IMR-90 (cell line): ENCODE data around the gene SLIT3.

Experiments
- MXI1 ChIP-seq: IDR thresholded peaks from 2 replicates; pipeline ENCODE4 v1.6.1; 2012; ENCODE audit warnings: low read depth, mild to moderate bottlenecking, low read length, moderate library complexity, borderline replicate concordance
- RFX5 ChIP-seq: IDR thresholded peaks from 2 replicates; pipeline ENCODE4 v1.8.0; 2012; ENCODE audit warnings: low read depth, mild to moderate bottlenecking, low read length, moderate library complexity
- TF ChIP-seq, protein P1 (sequence below): conservative IDR thresholded peaks from 2 replicates; pipeline ENCODE4 v1.5.1; 2012; ENCODE audit warnings: mild to moderate bottlenecking, low read depth, low read length, improper control_type of control experiment

DNA sequence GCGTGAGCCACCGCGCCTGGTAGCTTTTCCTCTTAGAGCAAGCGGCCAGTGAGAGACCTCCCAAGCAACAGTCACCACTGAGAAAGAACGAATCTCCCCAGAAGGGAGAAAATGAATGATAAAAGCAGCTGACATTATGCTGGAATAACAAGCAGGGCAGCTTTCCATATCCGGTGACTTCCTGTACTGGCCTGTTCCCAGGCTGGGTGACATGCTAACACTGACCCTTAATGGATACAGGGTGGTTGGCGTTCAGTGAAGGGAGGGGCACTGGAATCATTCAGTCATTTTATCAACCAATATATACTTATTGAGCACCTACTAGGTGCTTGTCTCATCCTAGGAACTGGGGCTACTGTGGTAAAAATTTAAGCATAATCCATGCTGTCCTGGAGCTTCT is 364.4 kb downstream of the SLIT3 start:
- TF ChIP-seq, protein P1, sequence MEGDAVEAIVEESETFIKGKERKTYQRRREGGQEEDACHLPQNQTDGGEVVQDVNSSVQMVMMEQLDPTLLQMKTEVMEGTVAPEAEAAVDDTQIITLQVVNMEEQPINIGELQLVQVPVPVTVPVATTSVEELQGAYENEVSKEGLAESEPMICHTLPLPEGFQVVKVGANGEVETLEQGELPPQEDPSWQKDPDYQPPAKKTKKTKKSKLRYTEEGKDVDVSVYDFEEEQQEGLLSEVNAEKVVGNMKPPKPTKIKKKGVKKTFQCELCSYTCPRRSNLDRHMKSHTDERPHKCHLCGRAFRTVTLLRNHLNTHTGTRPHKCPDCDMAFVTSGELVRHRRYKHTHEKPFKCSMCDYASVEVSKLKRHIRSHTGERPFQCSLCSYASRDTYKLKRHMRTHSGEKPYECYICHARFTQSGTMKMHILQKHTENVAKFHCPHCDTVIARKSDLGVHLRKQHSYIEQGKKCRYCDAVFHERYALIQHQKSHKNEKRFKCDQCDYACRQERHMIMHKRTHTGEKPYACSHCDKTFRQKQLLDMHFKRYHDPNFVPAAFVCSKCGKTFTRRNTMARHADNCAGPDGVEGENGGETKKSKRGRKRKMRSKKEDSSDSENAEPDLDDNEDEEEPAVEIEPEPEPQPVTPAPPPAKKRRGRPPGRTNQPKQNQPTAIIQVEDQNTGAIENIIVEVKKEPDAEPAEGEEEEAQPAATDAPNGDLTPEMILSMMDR: no peak
- TF ChIP-seq RFX5 (no peak), MXI1 (no peak)
